ENCODE measurements around the gene RNF220.

DNA sequence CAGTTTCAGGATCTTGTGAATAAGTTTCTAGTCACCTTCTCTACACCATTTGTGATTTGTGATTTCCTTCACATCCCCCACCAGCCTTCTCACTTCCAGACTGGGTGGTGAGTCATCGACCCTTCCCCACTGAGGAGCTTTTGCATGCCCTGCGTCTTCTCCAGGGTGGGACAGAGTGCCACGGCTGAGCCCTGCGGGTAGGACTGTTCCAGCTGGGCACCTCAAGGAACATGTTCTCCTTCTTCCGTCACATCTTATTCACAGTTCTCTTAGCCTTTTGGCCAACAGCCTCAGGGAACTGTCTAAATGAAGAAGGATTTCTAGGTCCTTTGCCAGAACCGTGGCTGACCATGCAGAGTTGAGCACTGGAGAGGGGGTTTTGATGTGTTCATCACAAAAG is 152.7 kb downstream of the RNF220 start:
- TF ChIP-seq NCOA6 (IDR thresholded peaks at IDR 0.05) (no peak), NR2C2 (CRISPR knock-in tag; IDR thresholded peaks at IDR 0.05) (no peak), NR2C2 (tag; IDR thresholded peaks at IDR 0.05) (no peak), CEBPB (tag; IDR thresholded peaks at IDR 0.05) (no peak), ZNF79 (CRISPR knock-in tag; IDR thresholded peaks at IDR 0.05; ENCODE audit: low read depth) (no peak), MYC (IDR thresholded peaks at IDR 0.05; ENCODE audit: low read depth, low read length) (no peak), MYC (CRISPR knock-in tag; IDR thresholded peaks at IDR 0.05; ENCODE audit: borderline replicate concordance, low read depth) (no peak), EZH2 (IDR thresholded peaks at IDR 0.05; ENCODE audit: borderline replicate concordance, low read depth, low read length) (no peak), ADNP (tag; IDR thresholded peaks at IDR 0.05) (no peak), ETS2 (tag; IDR thresholded peaks at IDR 0.05; ENCODE audit: borderline replicate concordance, poor library complexity, severe bottlenecking) (no peak)
- TF ChIP-seq, protein P1, sequence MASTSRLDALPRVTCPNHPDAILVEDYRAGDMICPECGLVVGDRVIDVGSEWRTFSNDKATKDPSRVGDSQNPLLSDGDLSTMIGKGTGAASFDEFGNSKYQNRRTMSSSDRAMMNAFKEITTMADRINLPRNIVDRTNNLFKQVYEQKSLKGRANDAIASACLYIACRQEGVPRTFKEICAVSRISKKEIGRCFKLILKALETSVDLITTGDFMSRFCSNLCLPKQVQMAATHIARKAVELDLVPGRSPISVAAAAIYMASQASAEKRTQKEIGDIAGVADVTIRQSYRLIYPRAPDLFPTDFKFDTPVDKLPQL (IDR thresholded peaks at IDR 0.05; ENCODE audit: extremely low read depth, insufficient read length), result no peak
- TF ChIP-seq, protein P2, sequence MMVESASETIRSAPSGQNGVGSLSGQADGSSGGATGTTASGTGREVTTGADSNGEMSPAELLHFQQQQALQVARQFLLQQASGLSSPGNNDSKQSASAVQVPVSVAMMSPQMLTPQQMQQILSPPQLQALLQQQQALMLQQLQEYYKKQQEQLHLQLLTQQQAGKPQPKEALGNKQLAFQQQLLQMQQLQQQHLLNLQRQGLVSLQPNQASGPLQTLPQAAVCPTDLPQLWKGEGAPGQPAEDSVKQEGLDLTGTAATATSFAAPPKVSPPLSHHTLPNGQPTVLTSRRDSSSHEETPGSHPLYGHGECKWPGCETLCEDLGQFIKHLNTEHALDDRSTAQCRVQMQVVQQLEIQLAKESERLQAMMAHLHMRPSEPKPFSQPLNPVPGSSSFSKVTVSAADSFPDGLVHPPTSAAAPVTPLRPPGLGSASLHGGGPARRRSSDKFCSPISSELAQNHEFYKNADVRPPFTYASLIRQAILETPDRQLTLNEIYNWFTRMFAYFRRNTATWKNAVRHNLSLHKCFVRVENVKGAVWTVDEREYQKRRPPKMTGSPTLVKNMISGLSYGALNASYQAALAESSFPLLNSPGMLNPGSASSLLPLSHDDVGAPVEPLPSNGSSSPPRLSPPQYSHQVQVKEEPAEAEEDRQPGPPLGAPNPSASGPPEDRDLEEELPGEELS (CRISPR knock-in tag; IDR thresholded peaks at IDR 0.05; ENCODE audit: borderline replicate concordance), result no peak

Data from K562 (cell line).